Measurements from ENCODE around the gene YWHAB.

The YWHAB gene

GRCh38 chr20:44917399-44917798 lies 31.9 kb downstream of the YWHAB start:
- FAIRE-seq = no peak

- no peak for FAIRE-seq
Measured at GRCh38 chr20:44918342-44918741, 32.8 kb downstream of the YWHAB start.

GRCh38 chr20:44918761-44919160 lies 33.3 kb downstream of the YWHAB start:
- FAIRE-seq = no peak

GRCh38 chr20:44921447-44921846 lies 35.9 kb downstream of the YWHAB start:
- FAIRE-seq = no peak

GRCh38 chr20:44924541-44924940 lies 39.0 kb downstream of the YWHAB start:
- no peak for FAIRE-seq

- FAIRE-seq = no peak
Measured at GRCh38 chr20:44928595-44928994, 43.1 kb downstream of the YWHAB start.

- no peak for FAIRE-seq
Measured at GRCh38 chr20:44930517-44931168, 45.1 kb downstream of the YWHAB start.

GRCh38 chr20:44931911-44932310 lies 46.4 kb downstream of the YWHAB start:
- FAIRE-seq = no peak

- no peak for FAIRE-seq
Measured at GRCh38 chr20:44932916-44933315, 47.4 kb downstream of the YWHAB start.

- no peak for FAIRE-seq
Measured at GRCh38 chr20:44936510-44936909, 51.0 kb downstream of the YWHAB start.

- FAIRE-seq = no peak
Measured at GRCh38 chr20:44938637-44939036, 53.1 kb downstream of the YWHAB start.

GRCh38 chr20:44941120-44941691 lies 55.7 kb downstream of the YWHAB start:
- FAIRE-seq = no peak

GRCh38 chr20:44942264-44942973 lies 56.9 kb downstream of the YWHAB start:
- FAIRE-seq = no peak

- FAIRE-seq = no peak
Measured at GRCh38 chr20:44943828-44944227, 58.3 kb downstream of the YWHAB start.

- FAIRE-seq = no peak
Measured at GRCh38 chr20:44945261-44945660, 59.8 kb downstream of the YWHAB start.

GRCh38 chr20:44946271-44946852 lies 60.9 kb downstream of the YWHAB start:
- FAIRE-seq = no peak

GRCh38 chr20:44948107-44948506 lies 62.6 kb downstream of the YWHAB start:
- FAIRE-seq = no peak

- FAIRE-seq = no peak
Measured at GRCh38 chr20:44948513-44948912, 63.0 kb downstream of the YWHAB start.

GRCh38 chr20:44950368-44950767 lies 64.9 kb downstream of the YWHAB start:
- FAIRE-seq = no peak

- no peak for FAIRE-seq
Measured at GRCh38 chr20:44952731-44953130, 67.2 kb downstream of the YWHAB start.

- no peak for FAIRE-seq
Measured at GRCh38 chr20:44954211-44954610, 68.7 kb downstream of the YWHAB start.

- FAIRE-seq = no peak
Measured at GRCh38 chr20:44955270-44955669, 69.8 kb downstream of the YWHAB start.

- no peak for FAIRE-seq
Measured at GRCh38 chr20:44956410-44956809, 70.9 kb downstream of the YWHAB start.
